ENCODE measurements around the gene SH3RF1.

SH3RF1 gene

DNA sequence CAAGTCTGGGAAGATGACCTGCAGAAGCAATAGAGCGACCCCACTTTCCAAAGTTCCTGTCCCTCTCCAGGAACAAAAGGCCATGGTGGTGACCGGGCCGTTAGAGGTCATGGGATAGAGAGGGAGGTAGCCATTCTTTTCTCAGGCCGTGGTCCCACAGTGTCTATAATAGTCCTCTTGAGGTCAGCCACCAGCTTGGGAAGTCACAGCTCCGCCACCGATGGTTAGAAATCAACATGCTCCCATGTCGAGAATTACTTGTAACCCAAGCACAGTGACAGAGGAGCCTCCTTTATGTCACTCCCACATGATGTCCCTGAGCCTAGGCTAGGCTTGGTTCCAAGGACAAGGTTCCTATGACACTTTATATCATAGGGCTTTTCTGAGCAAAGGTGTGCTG lies 212.4 kb downstream of the SH3RF1 start:
- FAIRE-seq, result no peak

DNA sequence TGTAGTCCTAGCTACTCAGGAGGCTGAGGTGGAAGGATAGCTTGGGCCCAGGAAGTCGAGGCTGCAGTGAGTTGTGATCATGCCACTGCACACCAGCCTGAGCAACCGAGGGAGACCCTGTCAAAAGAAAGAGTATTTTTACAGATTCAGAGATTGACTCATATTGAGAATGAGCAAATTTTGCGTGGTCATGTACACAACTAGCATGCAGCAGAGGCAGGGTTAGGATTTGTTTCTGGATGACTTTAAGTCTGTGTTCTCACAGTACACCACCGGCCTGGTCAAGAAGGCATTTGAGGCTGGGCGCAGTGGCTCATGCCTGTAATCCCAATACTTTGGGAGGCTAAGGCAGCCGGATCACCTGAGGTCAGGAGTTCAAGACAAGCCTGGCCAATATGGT lies 215.9 kb downstream of the SH3RF1 start:
- FAIRE-seq, result no peak

DNA sequence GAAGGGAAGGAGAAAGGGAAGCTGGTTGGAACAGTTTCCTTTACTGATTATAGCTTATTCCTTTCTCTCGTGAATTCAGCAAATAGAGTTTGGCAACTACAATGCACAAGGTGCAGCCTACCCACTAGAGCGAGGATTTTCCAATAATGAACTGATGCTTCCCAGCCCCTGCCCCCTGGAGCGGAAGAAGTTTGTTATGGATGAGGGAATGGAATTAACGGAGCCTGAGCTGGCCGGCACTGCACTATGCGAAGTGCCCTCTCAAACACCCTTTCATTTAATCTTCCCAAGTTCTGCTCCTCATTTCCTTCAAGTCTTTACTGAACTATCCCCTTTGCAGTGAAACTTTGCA lies 218.2 kb downstream of the SH3RF1 start:
- no peak for FAIRE-seq

DNA sequence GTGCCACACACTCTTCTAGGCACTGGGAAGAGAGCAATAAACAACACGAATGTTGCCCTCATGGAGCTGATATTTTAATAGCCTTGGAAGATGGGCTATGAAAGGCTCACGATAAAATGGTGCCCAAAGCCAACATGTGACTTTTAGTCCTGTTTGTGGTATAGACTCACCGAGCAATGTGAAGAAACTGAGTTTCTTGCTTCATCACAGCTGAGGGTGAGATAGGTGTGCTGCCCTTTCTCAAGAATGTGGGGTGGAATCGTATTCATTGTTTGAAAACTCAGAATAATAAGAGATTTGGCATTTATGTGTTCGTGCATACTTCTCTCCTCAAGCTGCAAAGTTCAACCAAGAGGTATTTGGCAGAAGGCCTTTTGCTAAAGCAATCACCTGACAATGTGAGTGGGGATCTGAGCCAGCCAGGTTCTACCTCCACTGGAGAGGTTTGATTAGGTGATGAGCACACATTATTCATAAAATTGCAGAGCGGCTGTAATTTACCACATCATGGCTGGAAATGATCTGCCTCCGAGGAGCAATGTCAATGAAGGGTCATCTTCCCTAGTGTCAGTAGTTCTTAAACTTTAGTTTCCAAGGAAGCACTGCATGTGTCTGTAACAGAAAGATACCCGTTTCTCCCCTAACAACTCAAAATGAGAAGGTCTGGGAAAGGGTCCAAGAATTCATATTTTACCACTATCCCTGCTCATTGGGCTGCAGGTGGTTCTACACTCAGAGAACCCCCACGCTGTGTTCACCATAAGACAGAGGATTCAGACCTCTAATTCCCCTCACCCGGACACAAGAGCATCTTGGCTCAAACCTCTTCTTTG lies 218.8 kb downstream of the SH3RF1 start:
- FAIRE-seq, result no peak

DNA sequence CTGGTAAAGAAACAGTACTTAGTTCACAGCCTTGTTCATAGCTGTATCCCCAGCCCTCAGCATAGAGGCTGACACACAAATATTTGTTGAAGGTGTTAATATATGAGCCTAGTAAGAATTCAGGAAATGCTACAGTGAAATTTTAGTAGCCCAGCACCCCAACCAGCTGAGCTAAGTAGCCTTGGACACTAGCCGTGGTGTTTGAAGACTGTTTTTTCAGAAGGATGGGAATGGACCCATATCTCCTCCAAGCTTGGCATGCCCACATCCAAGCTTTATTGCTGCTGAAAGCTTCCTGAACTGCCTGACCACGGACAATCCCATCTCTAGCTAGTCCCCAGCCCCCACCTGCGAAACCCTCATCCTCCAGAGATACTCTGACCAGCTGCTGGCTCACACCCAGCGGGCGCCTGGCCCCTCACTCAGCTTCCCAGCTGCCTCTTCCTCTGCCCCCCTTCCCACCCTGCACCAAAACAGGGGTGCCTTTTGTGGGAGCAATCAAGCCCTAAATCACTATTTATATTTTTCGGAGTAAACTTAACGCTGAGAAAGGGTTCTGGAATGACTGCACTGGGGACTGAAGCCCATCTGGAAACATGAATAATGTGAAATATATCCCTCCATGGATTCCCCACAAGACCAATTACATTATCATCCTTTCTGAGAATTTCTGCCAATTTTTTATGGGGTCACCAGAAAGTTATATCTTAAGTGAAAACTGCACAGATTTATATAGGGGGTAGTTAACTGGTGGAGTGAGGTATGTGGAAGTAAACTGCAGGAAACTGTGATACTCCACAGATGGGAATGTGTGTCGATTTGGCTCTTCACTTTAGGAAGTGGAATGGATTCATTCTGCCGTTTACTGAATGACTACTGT lies 219.6 kb downstream of the SH3RF1 start:
- FAIRE-seq, result no peak

DNA sequence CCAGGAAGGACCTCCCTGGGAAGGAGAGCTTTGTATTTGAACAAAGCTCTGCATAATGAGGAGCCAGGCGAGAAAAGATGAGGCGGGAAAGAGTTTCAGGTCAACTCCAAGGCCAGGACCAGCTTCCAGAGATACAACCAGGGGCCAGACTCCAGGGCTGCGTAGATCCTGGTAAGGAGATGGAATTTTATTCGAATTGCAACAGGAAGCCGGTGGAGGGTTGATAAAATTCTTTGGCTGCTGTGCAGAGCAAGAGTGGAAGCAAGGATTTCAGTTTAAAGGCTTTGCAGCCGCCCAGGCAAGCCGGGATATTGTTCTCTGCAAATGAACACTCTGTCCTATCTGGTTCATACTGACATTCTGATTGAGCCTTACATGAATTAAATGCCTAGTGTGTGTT lies 220.5 kb downstream of the SH3RF1 start:
- FAIRE-seq, result no peak

DNA sequence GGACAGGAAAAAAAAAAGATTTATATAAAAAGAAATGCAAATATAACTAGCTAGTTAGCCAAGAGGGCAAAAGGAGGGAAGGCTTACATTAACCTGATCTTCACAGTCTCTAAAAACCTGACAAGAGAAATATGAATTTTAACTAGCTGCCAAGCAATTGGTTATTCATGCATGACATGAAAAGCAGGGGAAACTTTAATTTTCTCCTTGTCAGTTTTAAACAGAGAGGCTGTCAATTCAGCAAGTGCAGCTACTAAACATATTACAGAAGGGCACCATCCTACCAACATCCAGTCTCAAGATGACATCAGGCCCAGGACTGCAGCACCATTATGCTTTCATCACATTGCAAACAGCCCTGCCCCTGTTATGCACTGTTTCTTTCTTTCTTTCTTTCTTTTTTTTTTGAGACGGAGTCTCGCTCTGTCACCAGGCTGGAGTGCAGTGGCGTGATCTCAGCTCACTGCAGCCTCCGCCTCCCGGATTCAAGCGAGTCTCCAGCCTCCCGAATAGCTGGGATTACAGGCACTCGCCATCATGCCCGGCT lies 221.8 kb downstream of the SH3RF1 start:
- no peak for FAIRE-seq

DNA sequence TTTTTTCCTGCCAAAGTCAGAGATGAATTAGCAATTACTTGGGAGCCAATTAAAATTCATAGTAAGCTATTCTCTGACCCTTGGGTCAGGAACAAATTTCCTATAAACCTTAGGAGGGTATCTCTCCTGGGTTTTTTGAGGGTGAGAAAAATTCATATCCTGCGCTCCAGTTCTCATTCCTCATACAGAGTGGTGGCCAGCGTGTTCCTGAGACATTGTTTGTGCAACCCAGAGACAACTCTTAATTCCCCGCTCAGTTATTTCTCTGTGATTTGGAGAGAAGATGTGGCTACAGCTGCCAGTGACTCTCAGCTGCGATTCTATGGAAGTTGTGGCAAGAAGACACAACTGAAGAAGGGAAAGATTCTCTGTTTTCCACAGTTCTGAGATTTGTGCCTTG lies 222.8 kb downstream of the SH3RF1 start:
- FAIRE-seq, result no peak

DNA sequence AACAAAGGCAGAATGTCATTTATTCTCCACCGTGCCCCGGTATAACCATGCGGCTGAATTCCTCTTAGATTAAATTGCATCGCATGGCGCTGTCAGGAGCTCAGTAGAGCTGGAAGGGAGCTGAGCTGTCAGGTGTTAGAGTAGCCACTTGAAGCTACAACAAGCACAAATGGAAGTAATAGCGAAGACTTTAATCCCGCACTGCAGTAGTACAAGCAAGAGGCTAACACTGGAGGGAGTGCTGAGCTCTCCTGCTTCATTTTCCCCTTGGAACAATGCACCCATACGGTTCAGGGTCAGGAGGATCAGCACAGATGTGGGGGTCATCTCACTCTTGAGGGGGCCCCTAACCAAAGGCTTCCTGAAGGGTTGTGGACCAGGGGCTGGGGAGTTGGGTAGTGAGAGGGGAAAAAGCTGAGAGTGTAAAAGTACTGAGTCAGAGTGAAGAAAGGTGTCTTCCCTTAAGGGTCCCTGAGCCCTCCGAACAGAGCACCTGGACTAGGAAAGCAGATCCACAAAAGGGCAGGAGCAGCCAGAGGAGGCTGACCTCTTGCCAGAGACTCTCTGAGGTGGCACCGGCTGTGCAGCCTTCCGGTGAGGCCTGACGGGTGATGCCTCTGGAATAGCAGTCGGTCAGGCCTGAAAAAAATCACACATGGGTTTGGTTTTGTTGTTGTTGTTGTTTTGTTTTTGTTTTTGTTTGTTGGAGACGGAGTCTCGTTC lies 224.7 kb downstream of the SH3RF1 start:
- no peak for FAIRE-seq

DNA sequence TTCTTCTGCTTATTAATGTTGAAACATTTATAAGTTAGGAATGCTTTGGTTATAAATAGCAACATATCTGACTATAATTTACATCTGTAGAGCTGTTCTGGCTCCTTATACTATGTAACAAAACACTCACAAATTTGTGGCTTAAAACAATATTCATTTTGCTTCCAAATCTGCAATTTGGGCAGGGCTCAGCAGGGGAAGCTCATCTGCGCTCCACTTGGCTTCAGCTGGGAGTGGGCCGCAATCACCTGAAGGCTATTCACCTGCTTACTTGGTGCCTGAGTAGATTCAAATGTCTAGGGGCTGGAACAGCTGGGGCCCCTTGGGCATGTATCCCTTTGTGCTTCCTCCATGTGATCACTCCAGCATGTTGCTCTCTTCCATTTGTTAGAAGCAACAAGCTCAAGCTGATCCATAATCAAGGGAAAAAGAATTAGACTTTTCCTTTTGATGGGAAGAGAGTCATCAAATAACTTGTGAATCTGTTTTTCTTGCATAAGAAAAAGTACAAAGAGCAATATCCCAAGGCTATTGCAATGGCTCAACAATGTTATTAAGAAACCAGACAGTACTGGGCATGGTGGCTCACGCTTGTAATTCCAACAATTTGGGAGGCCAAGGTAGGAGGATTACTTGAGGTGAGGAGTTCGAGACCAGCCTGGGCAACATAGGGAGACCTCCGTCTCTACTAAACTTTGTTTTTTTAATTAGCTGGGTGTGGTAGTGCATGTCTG lies 225.9 kb downstream of the SH3RF1 start:
- no peak for FAIRE-seq
